D341Med (cell line): Measurements from ENCODE around the gene SLC15A4.

Source experiments
- DNase-seq: peaks from one replicate; pipeline ENCODE4 v3.0.0; 2012; ENCODE audit warnings: low spot score

Gene SLC15A4

DNA sequence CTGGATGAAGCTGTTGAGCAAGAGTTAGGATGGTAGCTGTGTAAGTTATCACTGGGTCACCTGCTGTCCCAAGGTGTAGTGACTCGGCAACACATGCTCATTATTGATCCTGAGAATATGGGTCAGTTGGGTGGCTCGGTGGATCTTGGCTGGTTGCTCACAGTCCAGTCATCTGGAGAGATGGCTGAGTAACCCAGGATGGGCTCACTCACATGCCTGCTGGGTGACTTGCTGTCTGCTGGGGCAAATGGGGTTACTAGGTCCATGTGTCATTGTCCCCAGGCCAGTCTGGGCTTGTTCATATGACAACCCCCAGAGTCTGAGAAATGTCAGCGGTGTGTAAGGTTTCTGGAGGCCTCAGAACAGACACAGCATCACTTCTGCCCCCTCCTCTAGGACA lies 69.5 kb downstream of the SLC15A4 start:
- DNase-seq = no peak

DNA sequence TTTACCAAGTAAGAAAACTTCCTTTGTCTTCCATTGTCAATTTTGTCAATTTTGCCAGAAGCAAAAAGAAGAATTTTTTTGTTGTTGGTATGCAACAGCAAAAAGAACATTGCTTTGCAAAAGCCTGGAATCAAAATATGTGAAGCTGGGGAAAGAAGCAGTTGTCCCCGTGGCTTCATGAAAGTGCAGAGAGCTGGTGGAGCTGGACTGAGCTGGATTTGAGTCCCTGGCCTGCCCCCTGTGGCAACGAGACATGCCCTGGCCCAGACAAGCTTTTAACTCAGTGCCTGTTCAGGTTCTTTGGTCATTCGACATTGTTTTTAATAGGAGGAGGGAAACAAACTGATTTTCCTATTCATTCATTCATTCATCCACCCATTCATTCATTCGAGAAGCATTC lies 70.3 kb downstream of the SLC15A4 start:
- DNase-seq = no peak

DNA sequence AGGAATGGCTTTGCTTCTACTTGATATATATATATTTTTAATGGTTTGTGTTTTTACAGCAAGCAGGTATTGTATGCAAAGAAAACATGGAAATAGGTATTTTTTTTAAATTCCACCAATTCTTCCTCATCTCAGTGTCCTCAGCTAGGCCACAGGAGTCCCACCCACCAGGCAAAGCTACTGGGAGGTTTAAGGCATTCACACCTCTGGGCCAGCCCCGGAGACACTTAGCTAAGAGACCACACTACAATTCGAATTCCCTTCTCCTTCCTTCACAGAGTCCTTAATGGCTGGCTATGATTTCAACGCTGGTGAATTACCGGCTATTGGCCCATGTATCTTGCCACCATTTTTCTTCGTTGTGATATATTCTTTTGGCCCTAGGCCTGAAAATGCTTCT lies 71.4 kb downstream of the SLC15A4 start:
- no peak for DNase-seq

DNA sequence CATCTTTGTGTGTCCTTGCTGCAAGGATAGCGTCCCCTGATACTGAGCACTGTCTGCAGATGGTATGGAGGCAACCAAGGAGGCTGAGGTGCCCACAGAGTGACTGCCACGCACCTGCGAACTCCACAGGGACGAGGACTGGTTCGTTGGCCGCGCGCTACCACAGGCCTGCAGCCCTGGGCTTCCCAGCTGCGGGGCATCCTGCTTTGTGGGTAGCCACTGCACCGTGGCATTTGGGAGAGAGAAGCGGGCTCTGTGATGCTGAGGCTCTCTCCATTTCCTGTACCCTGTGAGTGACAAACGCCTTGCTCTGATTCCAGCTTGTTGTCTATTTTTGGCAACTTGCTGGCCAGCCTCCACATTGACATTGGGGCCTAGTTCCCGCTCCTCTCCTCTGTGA lies 76.3 kb downstream of the SLC15A4 start:
- no peak for DNase-seq

DNA sequence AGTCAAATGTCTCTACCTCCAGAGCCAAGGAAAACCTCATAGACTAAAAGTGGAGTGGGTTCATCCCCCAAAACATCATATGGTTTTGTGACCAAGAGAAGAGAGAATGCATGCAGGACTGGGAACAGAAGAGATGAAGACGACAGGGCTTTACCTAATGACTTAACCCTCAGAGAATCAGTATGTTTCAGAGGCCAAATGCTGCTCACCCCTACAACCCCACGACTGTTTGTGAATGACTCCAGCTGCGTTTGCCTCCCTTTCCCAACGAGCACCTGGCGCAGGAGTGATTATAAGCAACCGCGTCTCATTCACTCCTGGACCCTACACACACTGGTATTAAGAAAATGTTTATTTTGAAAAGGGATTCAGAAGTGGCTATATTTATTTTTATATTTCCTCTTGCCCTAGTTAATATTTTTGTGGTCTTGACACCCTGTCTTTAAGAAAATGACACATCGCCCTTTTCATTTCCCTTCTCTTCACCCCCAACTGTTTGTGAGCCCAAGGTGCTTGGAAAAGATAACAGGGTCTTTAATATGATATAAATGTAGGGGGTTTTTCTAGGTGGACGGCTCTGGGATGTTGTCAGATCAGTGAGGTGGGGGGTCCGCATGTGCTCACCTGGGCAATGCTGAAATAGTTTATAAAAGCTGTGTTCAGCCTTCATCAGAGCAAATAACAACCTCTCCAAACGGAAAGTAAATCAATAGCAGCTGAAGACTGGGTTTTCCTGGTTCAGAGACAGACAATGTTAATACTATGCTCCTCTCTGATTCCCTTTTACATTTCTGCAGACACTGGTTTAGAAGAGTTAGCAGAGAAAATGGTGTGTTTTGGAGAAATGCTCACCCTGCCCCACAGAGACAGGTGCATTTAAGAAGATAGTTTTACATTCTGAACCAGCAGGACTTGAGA lies 77.7 kb downstream of the SLC15A4 start:
- DNase-seq = no peak

DNA sequence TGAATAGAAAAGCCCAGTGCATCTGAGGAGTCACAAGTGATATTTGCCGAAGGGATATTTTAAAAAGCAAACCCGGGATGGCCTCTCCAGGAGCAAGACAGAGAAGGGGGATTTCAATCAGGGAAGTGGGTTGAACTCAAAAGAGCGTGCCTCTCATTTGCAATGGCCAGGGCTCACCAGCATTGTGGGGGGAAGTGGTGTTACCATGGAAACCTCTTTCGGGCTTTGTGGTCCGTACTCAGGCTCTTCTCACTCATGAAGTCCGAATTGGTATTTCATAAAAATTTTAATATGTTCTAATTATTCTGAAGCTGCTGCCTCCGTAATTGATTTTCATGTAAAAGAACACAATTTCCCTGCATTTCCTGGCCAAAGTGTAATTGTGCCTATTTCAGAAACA lies 79.8 kb downstream of the SLC15A4 start:
- DNase-seq = no peak
